Mammary epithelial cell (primary cell): ENCODE results near the gene BAX.

Experiments
- CTCF ChIP-seq, 2 donors: IDR thresholded peaks in 1 of 2; conservative IDR thresholded peaks in 1 of 2; 2 replicates each; pipeline ENCODE4 v1.5.1; 2011 to 2012; ENCODE audit warnings: inconsistent platforms in 2 of 2, low read length in 2 of 2, mild to moderate bottlenecking in 2 of 2, control low read depth in 1 of 2, low read depth in 1 of 2; ENCODE audit not compliant: insufficient read depth in 1 of 2; ENCODE audit errors: extremely low read depth in 1 of 2
- EZH2 ChIP-seq: IDR thresholded peaks from 2 replicates; pipeline ENCODE4 v1.6.1; 2012; ENCODE audit warnings: low read length, inconsistent platforms, borderline replicate concordance

- no peak for TF ChIP-seq CTCF (conservative IDR thresholded peaks at IDR 0.05 in 1 of 2, IDR thresholded peaks at IDR 0.05 in 1 of 2; ENCODE audit: extremely low read depth in 1 of 2, insufficient read depth in 1 of 2, low read depth in 1 of 2, low read length in 2 of 2)
- no peak for TF ChIP-seq EZH2
Observed at GRCh38 chr19:48959341-48960239, 4.9 kb downstream of the BAX start.
